Skeletal muscle satellite cell (primary cell): ENCODE data around the gene DNM2.

Experiments
- H3K27me3 ChIP-seq: 2 replicates; pipeline ENCODE4 v1.7.0; 2013; ENCODE audit warnings: low read length; ENCODE audit not compliant: control insufficient read depth, insufficient read depth
- H3K36me3 ChIP-seq: 2 replicates; pipeline ENCODE4 v1.7.0; 2013; ENCODE audit warnings: mild to moderate bottlenecking, control low read depth, low read length; ENCODE audit not compliant: insufficient read depth
- H3K4me1 ChIP-seq: 2 replicates; pipeline ENCODE4 v1.7.0; 2013; ENCODE audit warnings: low read length; ENCODE audit not compliant: control insufficient read depth, insufficient read depth
- H3K4me2 ChIP-seq: 2 replicates; pipeline ENCODE4 v1.7.0; 2013; ENCODE audit warnings: mild to moderate bottlenecking, low read length
- H3K4me3 ChIP-seq: 2 replicates; pipeline ENCODE4 v1.7.0; 2013; ENCODE audit warnings: low read length
- H3K9ac ChIP-seq: 2 replicates; pipeline ENCODE4 v1.7.0; 2013; ENCODE audit warnings: mild to moderate bottlenecking, low read depth, low read length, moderate library complexity
- H3K9me3 ChIP-seq: replicated peaks from 2 replicates; pipeline ENCODE4 v1.7.0; 2013; ENCODE audit warnings: mild to moderate bottlenecking, control low read depth, low read length

DNM2 gene

DNA sequence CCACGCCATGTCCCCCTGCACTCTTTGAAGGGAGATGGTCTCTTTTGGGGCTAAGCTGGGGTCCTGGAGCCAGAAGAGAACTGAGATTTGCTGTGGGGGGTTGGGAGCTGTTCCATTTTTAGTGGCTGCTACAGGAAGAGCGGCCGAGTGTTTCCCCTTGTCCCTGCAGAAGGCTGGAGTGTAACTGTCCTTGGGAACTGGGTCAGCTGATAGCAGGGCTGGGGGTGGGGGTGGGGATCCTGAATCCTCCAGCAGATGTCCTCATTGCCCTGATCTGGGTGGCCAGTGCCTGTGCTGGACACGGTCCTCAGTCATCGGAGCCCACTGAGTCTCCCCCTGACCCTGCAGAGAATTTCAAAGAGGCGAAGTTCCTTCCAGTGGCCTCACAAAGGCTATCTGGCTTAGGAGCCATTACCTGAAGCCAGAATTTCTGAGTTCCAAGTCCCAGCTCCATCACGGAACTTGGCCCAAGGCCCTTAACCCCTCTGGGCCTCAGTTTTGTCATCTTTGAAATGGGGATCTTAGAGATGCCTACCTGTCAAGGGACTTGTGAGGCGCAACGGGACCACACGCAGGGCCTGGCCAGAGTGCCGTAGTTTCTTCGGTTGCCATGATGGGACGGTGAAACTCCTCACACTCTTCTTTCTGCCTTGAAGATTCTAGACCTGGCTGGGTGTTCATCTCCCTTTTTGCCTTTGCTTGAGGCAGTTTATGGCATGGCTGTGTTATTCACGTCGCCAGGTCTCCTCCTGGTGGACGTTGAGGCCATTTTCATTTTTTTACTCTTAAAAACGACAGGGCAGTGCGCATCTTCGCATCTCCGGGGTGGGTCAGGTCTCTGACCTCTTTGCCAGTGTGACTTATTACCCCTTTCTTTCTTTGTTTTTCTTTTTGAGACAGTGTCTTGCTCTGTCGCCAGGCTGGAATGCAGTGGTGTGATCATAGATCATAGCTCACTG lies 51.9 kb downstream of the DNM2 start:
- Histone ChIP-seq H3K4me3 (no peak overlapping the region), H3K9me3 (no peaks in the 10 kb centered on the region), H3K4me1 (peaks cover 23% of the 10 kb centered on the region), H3K4me2 (no peak overlapping the region), H3K36me3 (peaks cover 25% of the 10 kb centered on the region), H3K9ac (no peak overlapping the region), H3K27me3 (no peaks in the 10 kb centered on the region)

DNA sequence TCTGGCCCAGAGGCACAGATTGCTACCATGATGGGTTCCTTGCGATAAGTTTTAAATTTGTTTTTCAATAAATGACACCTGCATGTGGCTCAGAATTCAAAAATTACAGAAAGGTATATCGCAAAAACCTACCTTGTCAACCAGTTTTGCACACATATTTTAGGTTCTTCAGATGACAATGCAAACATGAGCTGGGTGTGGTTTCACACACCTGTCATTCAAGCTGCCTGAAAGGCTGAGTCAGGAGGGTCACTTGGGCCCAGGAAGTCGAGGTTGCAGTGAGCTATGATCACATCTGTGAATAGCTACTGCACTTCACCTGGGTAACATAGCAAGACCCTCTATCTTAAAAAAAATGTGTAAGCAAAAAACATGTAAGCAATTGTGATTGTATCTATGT lies 56.1 kb downstream of the DNM2 start:
- no peak overlapping the region for H3K4me2 ChIP-seq
- H3K4me1 ChIP-seq = peaks cover 10% of the 10 kb centered on the region
- H3K9me3 ChIP-seq = no peaks in the 10 kb centered on the region
- no peak overlapping the region for H3K9ac ChIP-seq
- H3K27me3 ChIP-seq = no peaks in the 10 kb centered on the region
- H3K36me3 ChIP-seq = peaks cover 38% of the 10 kb centered on the region
- no peak overlapping the region for H3K4me3 ChIP-seq

DNA sequence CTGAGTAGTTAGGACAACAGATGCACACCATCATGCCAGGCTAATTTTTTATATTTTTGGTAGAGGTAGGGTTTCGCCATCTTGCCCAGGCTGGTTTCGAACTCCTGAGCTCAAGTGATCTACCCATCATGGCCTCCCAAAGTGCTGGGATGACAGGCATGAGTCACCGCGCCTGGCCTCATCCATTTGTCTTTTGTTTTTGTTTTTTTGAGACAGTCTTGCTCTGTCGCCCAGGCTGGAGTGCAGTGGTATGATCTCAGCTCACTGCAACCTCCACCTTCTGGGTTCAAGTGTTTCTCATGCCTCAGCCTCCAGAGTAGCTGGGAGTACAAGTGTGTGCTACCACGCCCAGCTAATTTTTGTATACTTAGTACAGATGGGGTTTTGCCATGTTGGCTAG lies 57.0 kb downstream of the DNM2 start:
- Histone ChIP-seq H3K9ac (no peak overlapping the region), H3K9me3 (no peaks in the 10 kb centered on the region), H3K4me1 (peaks cover 3% of the 10 kb centered on the region), H3K27me3 (no peaks in the 10 kb centered on the region), H3K36me3 (peaks cover 41% of the 10 kb centered on the region), H3K4me2 (no peak overlapping the region), H3K4me3 (no peak overlapping the region)

DNA sequence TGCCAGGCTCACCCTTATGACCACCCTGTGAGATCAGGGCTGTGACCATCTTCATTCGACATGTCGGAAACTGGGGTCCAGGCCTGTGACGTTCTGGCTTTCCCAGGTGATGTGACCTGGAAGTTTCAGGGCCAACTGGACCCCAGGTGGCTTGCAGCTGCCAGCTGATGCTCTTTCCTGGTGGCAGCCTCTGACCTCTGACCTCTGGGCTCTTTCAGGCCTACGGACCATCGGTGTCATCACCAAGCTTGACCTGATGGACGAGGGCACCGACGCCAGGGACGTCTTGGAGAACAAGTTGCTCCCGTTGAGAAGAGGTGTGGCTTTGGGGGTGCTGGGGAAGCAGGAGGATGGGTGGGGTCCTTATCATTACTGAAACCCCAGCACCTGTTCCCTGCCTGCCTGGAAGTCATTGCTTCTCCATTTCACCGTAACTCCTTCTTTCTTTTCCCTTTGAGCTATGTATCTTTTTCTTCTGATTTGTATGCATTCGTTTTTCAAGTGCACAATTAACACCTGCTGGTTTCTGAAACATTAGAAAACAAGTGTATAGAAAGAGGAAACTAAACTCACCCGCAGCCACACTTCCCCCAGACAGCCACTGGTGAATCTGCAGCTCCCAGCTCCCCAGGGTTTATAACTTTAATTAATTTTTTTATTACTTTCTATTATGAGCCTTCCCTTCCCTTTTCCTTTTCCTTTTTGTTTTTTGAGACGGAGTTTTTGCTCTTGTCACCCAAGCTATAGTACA lies 59.2 kb downstream of the DNM2 start:
- Histone ChIP-seq H3K4me3 (no peak overlapping the region), H3K9ac (no peak overlapping the region), H3K9me3 (no peaks in the 10 kb centered on the region), H3K4me2 (no peak overlapping the region), H3K4me1 (peaks cover 8% of the 10 kb centered on the region), H3K36me3 (peaks cover 53% of the 10 kb centered on the region), H3K27me3 (no peaks in the 10 kb centered on the region)

DNA sequence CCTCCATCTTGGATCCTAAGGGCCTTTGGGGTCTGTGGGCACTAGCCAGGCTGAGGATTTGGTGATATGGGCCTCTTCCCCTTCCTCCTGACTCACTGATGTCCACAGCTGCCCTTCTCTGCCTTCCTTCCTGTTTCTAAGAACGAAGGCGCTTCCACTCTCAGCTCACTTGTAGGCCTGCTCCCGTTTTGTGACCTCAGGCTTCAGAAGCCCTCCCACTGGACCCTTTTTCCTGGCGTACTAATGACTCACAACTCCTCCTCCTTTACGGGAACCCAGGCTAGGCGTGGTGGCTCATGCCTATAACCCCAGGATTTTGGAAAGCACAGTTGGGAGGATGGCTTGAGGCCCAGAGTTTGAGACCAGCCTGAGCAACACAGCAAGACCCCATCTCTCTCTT lies 62.5 kb downstream of the DNM2 start:
- H3K4me1 ChIP-seq = peaks cover 8% of the 10 kb centered on the region
- H3K9me3 ChIP-seq = no peaks in the 10 kb centered on the region
- H3K27me3 ChIP-seq = no peaks in the 10 kb centered on the region
- no peak overlapping the region for H3K4me2 ChIP-seq
- peaks cover 62% of the 10 kb centered on the region for H3K36me3 ChIP-seq
- H3K4me3 ChIP-seq = no peak overlapping the region
- no peak overlapping the region for H3K9ac ChIP-seq

DNA sequence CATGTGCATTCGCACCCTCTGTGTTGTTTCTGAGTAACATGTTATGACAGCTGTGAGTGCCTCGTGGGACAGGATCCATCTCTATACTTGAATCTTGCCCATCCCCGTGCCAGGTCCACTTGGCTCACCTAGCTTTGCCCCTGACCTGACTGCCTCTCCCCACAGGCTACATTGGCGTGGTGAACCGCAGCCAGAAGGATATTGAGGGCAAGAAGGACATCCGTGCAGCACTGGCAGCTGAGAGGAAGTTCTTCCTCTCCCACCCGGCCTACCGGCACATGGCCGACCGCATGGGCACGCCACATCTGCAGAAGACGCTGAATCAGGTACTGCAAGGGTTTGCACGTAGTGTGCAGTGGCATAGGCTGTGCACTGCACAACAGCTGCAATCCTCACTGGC lies 64.9 kb downstream of the DNM2 start:
- Histone ChIP-seq H3K36me3 (peaks cover 63% of the 10 kb centered on the region), H3K4me2 (no peak overlapping the region), H3K4me1 (peaks cover 8% of the 10 kb centered on the region), H3K9me3 (no peaks in the 10 kb centered on the region), H3K27me3 (no peaks in the 10 kb centered on the region), H3K9ac (no peak overlapping the region), H3K4me3 (no peak overlapping the region)

DNA sequence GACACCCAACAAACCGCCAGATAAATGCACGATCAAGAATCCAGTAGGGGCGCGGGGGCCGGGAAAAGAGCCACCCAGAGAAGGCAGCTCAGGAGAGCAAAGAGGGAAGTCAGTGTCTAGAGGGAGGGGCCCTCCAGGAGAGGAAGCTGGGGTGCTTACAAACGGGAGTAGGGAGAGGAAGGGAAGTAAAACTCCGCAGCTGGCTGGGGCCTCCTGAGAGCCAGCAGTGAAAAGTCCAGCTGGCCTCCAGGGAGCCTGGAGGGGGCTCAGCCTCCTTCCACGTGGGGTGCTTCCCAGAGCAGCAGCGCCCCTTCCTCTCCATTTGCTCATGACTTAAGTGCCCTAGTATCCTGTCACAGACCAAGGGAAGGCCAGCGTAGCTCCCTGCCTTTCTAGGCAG lies 66.4 kb downstream of the DNM2 start:
- Histone ChIP-seq H3K4me1 (peaks cover 8% of the 10 kb centered on the region), H3K4me3 (no peak overlapping the region), H3K9ac (no peak overlapping the region), H3K27me3 (no peaks in the 10 kb centered on the region), H3K4me2 (no peak overlapping the region), H3K9me3 (no peaks in the 10 kb centered on the region), H3K36me3 (peaks cover 76% of the 10 kb centered on the region)

DNA sequence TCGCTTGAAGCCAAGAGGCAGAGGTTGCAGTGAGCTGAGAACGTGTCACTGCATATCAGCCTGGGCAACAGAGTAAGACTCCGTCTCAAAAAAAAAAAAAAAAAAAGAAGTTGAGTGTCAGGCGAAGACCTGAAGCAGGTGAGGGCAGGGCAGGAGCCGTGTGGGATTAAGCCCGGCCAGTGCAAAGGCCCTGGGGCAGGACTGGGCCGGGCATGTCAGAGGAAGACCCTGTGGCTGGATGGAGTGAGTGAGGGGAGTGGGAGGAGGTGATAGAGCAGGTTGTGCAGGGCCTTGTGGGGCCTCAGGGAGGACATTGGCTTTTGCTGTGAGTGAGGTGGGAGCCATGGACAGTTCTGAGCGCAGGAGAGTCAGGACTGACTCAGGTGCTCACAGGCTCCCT lies 70.3 kb downstream of the DNM2 start:
- H3K36me3 ChIP-seq = peaks cover 63% of the 10 kb centered on the region
- no peaks in the 10 kb centered on the region for H3K9me3 ChIP-seq
- no peak overlapping the region for H3K4me2 ChIP-seq
- no peak overlapping the region for H3K9ac ChIP-seq
- H3K4me3 ChIP-seq = no peak overlapping the region
- H3K27me3 ChIP-seq = no peaks in the 10 kb centered on the region
- H3K4me1 ChIP-seq = no peaks in the 10 kb centered on the region

DNA sequence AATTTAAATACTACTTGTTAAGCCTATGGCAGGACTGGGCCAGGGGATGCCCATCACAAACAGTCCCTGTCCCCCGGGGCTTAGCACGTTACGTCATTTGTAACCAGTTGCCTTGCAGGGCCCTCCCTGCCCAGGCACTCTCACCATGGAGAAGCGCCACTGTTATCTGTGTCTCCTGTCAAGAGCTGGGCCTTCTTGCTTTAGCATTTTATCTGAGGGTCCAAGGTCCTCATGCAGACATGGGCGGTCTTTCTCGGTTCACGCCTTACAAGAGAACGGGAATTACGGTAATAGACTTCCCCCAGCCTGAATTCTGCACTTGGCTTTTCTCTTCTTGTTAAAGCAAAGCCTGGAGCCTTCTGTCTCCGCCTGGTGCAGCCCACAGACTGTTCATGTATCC lies 72.0 kb downstream of the DNM2 start:
- H3K9ac ChIP-seq = no peak overlapping the region
- no peaks in the 10 kb centered on the region for H3K27me3 ChIP-seq
- no peaks in the 10 kb centered on the region for H3K4me1 ChIP-seq
- no peak overlapping the region for H3K4me2 ChIP-seq
- no peaks in the 10 kb centered on the region for H3K9me3 ChIP-seq
- peaks cover 55% of the 10 kb centered on the region for H3K36me3 ChIP-seq
- H3K4me3 ChIP-seq = no peak overlapping the region

DNA sequence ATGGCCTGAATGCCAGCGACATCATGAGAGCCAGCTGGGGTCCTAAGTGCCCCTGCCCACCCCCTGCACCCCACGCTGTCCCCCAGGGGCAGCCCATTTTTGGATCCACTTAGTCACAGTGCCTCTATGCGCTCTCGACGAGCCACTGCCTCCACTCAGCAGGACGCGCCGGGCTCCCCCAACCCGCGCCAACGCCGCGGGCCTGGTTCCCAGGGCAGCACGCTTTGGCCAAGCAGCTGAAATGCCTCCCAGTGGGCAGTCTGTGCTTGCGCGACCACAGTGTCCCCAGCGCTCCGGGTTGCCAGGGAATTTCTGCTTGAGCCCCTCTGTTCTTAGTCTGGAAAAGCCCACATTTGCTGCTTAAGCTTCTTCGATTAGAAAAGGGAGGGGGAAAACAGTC lies 78.8 kb downstream of the DNM2 start:
- no peak overlapping the region for H3K4me3 ChIP-seq
- H3K9me3 ChIP-seq = no peaks in the 10 kb centered on the region
- H3K27me3 ChIP-seq = no peaks in the 10 kb centered on the region
- H3K4me1 ChIP-seq = no peaks in the 10 kb centered on the region
- no peak overlapping the region for H3K4me2 ChIP-seq
- H3K9ac ChIP-seq = no peak overlapping the region
- H3K36me3 ChIP-seq = peaks cover 61% of the 10 kb centered on the region

DNA sequence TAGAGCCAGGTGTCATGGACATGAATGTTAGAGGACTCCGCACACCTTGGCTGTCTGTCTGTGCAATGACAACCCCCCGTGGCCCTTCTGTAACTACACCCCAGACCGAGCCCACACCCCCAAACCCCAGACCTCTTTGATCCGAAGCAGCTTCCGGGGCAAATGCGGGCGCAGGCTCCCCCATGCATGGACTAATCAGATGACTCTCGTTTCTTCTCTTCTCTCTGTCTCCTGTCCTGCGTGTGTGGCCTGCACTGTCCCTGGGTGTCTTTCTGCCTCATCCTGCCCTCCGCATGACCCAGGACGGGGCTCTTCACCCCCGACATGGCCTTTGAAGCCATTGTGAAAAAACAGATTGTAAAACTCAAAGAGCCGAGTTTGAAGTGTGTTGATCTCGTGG lies 79.2 kb downstream of the DNM2 start:
- Histone ChIP-seq H3K4me3 (no peak overlapping the region), H3K27me3 (no peaks in the 10 kb centered on the region), H3K4me2 (no peak overlapping the region), H3K9me3 (no peaks in the 10 kb centered on the region), H3K36me3 (peaks cover 59% of the 10 kb centered on the region), H3K9ac (no peak overlapping the region), H3K4me1 (no peaks in the 10 kb centered on the region)
